SKM-1 (cell line): ENCODE data around the gene SASH3.

Source experiments
- DNase-seq: peaks from one replicate; lab custom pipeline; 2025; ENCODE audit not compliant: unreplicated experiment; lab: John Stamatoyannopoulos, UW

Gene SASH3

GRCh38 chrX:129759576-129760061 is 20.1 kb upstream of the SASH3 start:
- DNase-seq = no peak

- no peak for DNase-seq
Measured at GRCh38 chrX:129760155-129760554, 19.6 kb upstream of the SASH3 start.

- DNase-seq = no peak
Measured at GRCh38 chrX:129760981-129761380, 18.8 kb upstream of the SASH3 start.

- DNase-seq = no peak
Measured at GRCh38 chrX:129761596-129761995, 18.2 kb upstream of the SASH3 start.

- no peak for DNase-seq
Measured at GRCh38 chrX:129762448-129762847, 17.3 kb upstream of the SASH3 start.

- no peak for DNase-seq
Measured at GRCh38 chrX:129763666-129764065, 16.1 kb upstream of the SASH3 start.

- DNase-seq = no peak
Measured at GRCh38 chrX:129768186-129768585, 11.6 kb upstream of the SASH3 start.

- DNase-seq = no peak
Measured at GRCh38 chrX:129768586-129769466, 10.9 kb upstream of the SASH3 start.

- peak; percentile 11 for DNase-seq
Measured at GRCh38 chrX:129769467-129770154, 10.1 kb upstream of the SASH3 start.

- DNase-seq = no peak
Measured at GRCh38 chrX:129771266-129771995, 8.3 kb upstream of the SASH3 start.

GRCh38 chrX:129772796-129773431 is 6.8 kb upstream of the SASH3 start:
- DNase-seq = peak; percentile 85

GRCh38 chrX:129773649-129774458 is 5.9 kb upstream of the SASH3 start:
- no peak for DNase-seq

GRCh38 chrX:129777218-129778030 is 2.3 kb upstream of the SASH3 start:
- DNase-seq = peak; percentile 28

- DNase-seq = no peak
Measured at GRCh38 chrX:129779086-129779672, 570 bp upstream of the SASH3 start.

- DNase-seq = no peak
Measured at GRCh38 chrX:129780441-129781105, 824 bp downstream of the SASH3 start.

GRCh38 chrX:129781134-129781672 is 1.5 kb downstream of the SASH3 start:
- peak; percentile 48 for DNase-seq

- DNase-seq = no peak
Measured at GRCh38 chrX:129781680-129782495, 2.1 kb downstream of the SASH3 start.
